Endothelial cell of umbilical vein (primary cell): ENCODE data around the gene NR4A1.

Experiments
- CTCF ChIP-seq, 2 donors: IDR thresholded peaks; 1 replicate in 1 of 2; 2 replicates in 1 of 2; pipeline ENCODE4 v1.5.1; 2011; ENCODE audit warnings: low read length in 2 of 2, mild to moderate bottlenecking in 2 of 2, moderate library complexity in 2 of 2, control low read depth in 1 of 2, inconsistent platforms in 1 of 2, low read depth in 1 of 2; ENCODE audit not compliant: insufficient read depth in 1 of 2; ENCODE audit errors: extremely low read depth in 1 of 2
- EZH2 ChIP-seq: IDR thresholded peaks from 2 replicates; pipeline ENCODE4 v1.6.1; 2012; ENCODE audit warnings: borderline replicate concordance, low read depth, mild to moderate bottlenecking, moderate library complexity, low read length, inconsistent platforms; ENCODE audit not compliant: severe bottlenecking
- FOS ChIP-seq: IDR thresholded peaks from 2 replicates; pipeline ENCODE4 v1.6.1; 2011; ENCODE audit warnings: mild to moderate bottlenecking, low read length, moderate library complexity, borderline replicate concordance; ENCODE audit not compliant: insufficient read depth
- GATA2 ChIP-seq: IDR thresholded peaks from 2 replicates; pipeline ENCODE4 v1.7.0; 2011; ENCODE audit warnings: low read depth, mild to moderate bottlenecking, moderate library complexity, mixed read lengths, low read length; ENCODE audit not compliant: insufficient read length, insufficient read depth
- MAX ChIP-seq: IDR thresholded peaks from 2 replicates; pipeline ENCODE4 v1.6.1; 2011; ENCODE audit not compliant: insufficient read depth, insufficient read length
- MYC ChIP-seq: IDR thresholded peaks from one replicate; pipeline ENCODE4 v1.6.1; 2011; ENCODE audit warnings: mild to moderate bottlenecking, low read depth, low read length
- POLR2A ChIP-seq: IDR thresholded peaks from 2 replicates; pipeline ENCODE4 v1.6.1; 2012; ENCODE audit warnings: low read depth, mild to moderate bottlenecking, control low read depth, low read length

- TF ChIP-seq CTCF (IDR thresholded peaks at IDR 0.05; ENCODE audit: extremely low read depth in 1 of 2, insufficient read depth in 1 of 2, low read depth in 1 of 2, low read length in 2 of 2) (no peak), MYC (no peak), FOS (no peak), POLR2A (no peak), GATA2 (no peak), MAX (no peak), EZH2 (no peak)
These were observed 28.5 kb downstream of the NR4A1 start, which contains the start of gene SMIM41 for GRCh38 chr12:52079576-52080402.
